Type B pancreatic cell (in vitro differentiated cells): ENCODE data around the gene CCNL1. TPM values are rescaled to one million over a fixed set of nuclear protein-coding genes. Genes with fewer than 3 reads are reported as not detected.
"Not testable (repeated sequence)": the region's sequence is repeated elsewhere in the genome, so short reads cannot be mapped to it uniquely, and the experiment has no call there.

ENCODE experiments used
- DNase-seq: peaks from one replicate; pipeline ENCODE4 v3.0.0; 2021; ENCODE audit warnings: mixed read lengths; ENCODE audit not compliant: unreplicated experiment; ENCODE audit errors: extremely low spot score
- H3K27ac Mint-ChIP-seq: 2 replicates; pipeline ENCODE4 v1.8.0; 2021; ENCODE audit warnings: mild to moderate bottlenecking, mixed read lengths
- H3K27me3 Mint-ChIP-seq: 2 replicates; pipeline ENCODE4 v1.8.0; 2021; ENCODE audit warnings: mixed read lengths
- H3K36me3 Mint-ChIP-seq: 2 replicates; pipeline ENCODE4 v1.8.0; 2021; ENCODE audit warnings: mixed read lengths
- H3K4me1 Mint-ChIP-seq: one replicate; pipeline ENCODE4 v1.8.0; 2021; ENCODE audit warnings: mixed read lengths; ENCODE audit not compliant: unreplicated experiment
- H3K4me3 Mint-ChIP-seq: 2 replicates; pipeline ENCODE4 v1.8.0; 2021; ENCODE audit warnings: mild to moderate bottlenecking, mixed read lengths
- H3K9me3 Mint-ChIP-seq: 2 replicates; pipeline ENCODE4 v1.8.0; 2021; ENCODE audit warnings: mixed read lengths
- CTCF ChIP-seq: fragments of 200-600 bp; sonication (generic); conservative IDR thresholded peaks from 2 replicates; pipeline ENCODE4 v1.5.0; 2021; ENCODE audit warnings: antibody characterized with exemption, mild to moderate bottlenecking
- total RNA-seq: library from RNA; stranded (reverse); gene quantifications from 2 replicates; pipeline ENCODE4 v1.2.1, GENCODE V29; 2021; ENCODE audit warnings: low replicate concordance

CCNL1 gene
- total RNA-seq, 1 donor from 2014 or later: 145 TPM

GRCh38 chr3:157195965-157196364 is 36.0 kb upstream of the CCNL1 start:
- Mint-ChIP-seq H3K9me3 (peaks cover 9% of the 10 kb centered on the region), H3K27me3 (no peaks in the 10 kb centered on the region), H3K27ac (no peak overlapping the region), H3K4me3 (no peak overlapping the region), H3K4me1 (no peaks in the 10 kb centered on the region), H3K36me3 (peaks cover 4% of the 10 kb centered on the region)
- no peak for DNase-seq
- no peak for TF ChIP-seq CTCF

- not testable (repeated sequence) for H3K4me3 Mint-ChIP-seq, H3K27ac Mint-ChIP-seq, H3K36me3 Mint-ChIP-seq, H3K27me3 Mint-ChIP-seq, DNase-seq, H3K4me1 Mint-ChIP-seq
- peaks cover 28% of the 10 kb centered on the region for H3K9me3 Mint-ChIP-seq
Measured at GRCh38 chr3:157191149-157191548, 31.2 kb upstream of the CCNL1 start.

- Mint-ChIP-seq H3K36me3 (peaks cover 6% of the 10 kb centered on the region), H3K27ac (no peak overlapping the region), H3K4me1 (no peaks in the 10 kb centered on the region), H3K27me3 (no peaks in the 10 kb centered on the region), H3K4me3 (no peak overlapping the region), H3K9me3 (peaks cover 30% of the 10 kb centered on the region)
- no peak for DNase-seq
- no peak for TF ChIP-seq CTCF
Measured at GRCh38 chr3:157190380-157190872, 30.5 kb upstream of the CCNL1 start.

GRCh38 chr3:157188391-157188790 is 28.4 kb upstream of the CCNL1 start:
- H3K9me3 Mint-ChIP-seq: peaks cover 33% of the 10 kb centered on the region
- no peaks in the 10 kb centered on the region for H3K4me1 Mint-ChIP-seq
- DNase-seq: no peak
- H3K4me3 Mint-ChIP-seq: no peak overlapping the region
- H3K36me3 Mint-ChIP-seq: peaks cover 16% of the 10 kb centered on the region
- no peak overlapping the region for H3K27ac Mint-ChIP-seq
- no peak for TF ChIP-seq CTCF
- no peaks in the 10 kb centered on the region for H3K27me3 Mint-ChIP-seq

GRCh38 chr3:157182879-157183278 is 22.9 kb upstream of the CCNL1 start:
- H3K36me3 Mint-ChIP-seq: peaks cover 35% of the 10 kb centered on the region
- no peak for TF ChIP-seq CTCF
- no peak overlapping the region for H3K27ac Mint-ChIP-seq
- DNase-seq: no peak
- no peak overlapping the region for H3K4me3 Mint-ChIP-seq
- peaks cover 18% of the 10 kb centered on the region for H3K9me3 Mint-ChIP-seq
- H3K4me1 Mint-ChIP-seq: no peaks in the 10 kb centered on the region
- no peaks in the 10 kb centered on the region for H3K27me3 Mint-ChIP-seq

- Mint-ChIP-seq H3K4me3 (no peak overlapping the region), H3K9me3 (peaks cover 10% of the 10 kb centered on the region), H3K4me1 (peaks cover 4% of the 10 kb centered on the region), H3K27ac (no peak overlapping the region), H3K27me3 (no peaks in the 10 kb centered on the region), H3K36me3 (peaks cover 33% of the 10 kb centered on the region)
- TF ChIP-seq CTCF: no peak
- DNase-seq: no peak
Measured at GRCh38 chr3:157180262-157180661, 20.3 kb upstream of the CCNL1 start.
